NCI-H2196 (cell line): ENCODE results near the gene GABRB1.

ENCODE experiments used
- DNase-seq: peaks from one replicate; lab custom pipeline; 2025; ENCODE audit not compliant: unreplicated experiment; lab: John Stamatoyannopoulos, UW

Gene GABRB1

DNA sequence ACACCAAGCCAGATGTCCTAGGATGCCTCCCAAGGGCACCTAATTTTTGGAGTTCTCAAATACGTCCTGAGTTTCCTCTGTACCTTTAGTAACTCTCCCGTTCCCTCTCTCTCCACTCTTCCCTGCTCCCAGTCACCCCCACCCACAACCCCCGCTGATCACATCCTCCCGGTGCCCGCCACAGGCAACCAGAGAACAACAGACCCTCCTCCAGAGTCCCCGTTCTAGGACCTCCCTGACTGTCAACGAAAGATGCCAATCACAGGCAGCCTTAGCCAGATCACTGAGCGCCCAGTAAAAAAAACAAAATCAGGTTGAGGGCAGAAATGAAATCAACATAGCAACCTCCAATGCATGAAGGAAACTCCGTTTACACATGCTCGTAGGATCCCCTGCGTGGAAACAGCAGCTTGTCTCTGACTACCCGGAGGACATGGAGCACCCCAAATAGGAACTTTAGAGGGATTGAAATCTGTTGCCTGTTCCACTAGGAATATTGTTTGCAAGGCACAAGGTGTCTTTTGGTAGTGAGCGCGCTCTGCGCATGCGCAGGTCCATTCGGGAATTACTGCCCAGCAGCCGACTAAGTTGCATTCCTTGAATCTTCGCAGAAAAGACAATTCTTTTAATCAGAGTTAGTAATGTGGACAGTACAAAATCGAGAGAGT is at the start of gene GABRB1:
GABRB1 (plus strand) TSS at position 557 of the 668 bp plus-strand sequence.
- no peak for DNase-seq

DNA sequence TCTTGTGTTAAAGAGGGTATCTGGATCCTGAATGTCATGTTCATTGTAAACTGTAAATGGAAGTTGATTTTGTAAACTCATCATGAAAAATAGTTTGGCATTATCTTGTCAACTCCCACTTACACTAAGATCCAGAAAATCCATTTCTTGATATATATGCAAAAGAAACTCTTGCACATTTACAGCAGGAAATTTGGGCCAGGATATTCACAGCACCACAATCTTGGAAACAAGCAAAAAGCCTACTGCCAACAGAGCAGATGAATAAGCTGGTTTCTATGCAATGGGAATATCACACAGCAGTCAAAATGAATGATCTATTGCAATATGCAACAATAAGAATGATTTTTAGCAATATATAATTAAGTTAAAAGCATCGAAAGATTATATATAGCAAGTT is 46.6 kb upstream of the GABRB1 start:
- DNase-seq = no peak

DNA sequence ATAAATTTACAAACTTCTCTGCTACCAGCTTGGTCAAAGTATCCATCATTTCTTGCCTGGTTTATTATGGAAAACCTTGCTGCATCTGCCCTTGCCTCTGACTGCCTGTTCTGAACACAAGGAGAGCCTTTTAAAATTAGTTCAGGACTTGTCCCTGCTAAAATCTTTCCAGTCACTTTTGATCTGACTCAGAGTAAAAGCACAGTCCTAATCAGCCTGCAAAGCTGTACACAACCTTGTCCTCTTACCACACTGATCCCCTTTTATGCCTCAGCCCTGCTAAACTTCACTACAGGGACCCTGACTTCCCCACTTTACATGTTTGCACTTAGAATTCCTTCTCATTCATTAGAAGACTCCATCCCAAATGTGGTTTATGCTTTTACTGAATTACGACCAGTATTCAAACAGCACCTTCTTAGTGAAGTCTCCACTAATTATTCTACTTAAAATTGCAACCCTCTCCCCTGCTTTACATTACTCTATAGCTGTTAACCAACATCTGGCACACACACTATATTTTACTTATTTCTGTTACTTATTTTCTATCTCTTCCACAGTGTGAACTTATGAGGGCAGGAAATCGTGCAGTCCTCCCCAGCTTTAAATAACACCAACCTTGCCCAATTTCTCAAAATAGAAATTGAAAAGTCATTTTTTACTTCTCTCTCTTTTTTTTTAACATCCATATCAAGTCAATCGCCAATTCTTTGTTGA is 44.3 kb upstream of the GABRB1 start:
- no peak for DNase-seq

DNA sequence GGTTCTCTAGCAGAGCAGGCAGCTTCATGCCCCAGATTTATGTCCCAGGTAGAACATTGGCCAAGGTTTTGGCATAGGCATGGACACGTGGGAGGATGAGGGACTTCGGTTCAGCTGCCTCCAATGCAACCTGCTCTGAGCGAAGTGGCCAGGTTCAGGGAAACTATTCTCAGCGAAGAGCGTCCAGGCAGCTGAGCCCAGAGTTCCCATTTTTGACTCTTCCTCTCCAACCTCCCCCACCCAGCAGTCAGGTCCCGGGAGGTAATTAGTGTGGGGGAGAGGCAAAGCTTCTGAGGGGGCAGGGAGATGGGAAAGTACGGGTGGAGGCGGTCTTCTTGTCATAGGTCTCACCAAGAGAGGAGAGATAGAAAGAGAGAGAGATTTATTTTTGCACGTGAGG is 39.0 kb upstream of the GABRB1 start:
- no peak for DNase-seq

DNA sequence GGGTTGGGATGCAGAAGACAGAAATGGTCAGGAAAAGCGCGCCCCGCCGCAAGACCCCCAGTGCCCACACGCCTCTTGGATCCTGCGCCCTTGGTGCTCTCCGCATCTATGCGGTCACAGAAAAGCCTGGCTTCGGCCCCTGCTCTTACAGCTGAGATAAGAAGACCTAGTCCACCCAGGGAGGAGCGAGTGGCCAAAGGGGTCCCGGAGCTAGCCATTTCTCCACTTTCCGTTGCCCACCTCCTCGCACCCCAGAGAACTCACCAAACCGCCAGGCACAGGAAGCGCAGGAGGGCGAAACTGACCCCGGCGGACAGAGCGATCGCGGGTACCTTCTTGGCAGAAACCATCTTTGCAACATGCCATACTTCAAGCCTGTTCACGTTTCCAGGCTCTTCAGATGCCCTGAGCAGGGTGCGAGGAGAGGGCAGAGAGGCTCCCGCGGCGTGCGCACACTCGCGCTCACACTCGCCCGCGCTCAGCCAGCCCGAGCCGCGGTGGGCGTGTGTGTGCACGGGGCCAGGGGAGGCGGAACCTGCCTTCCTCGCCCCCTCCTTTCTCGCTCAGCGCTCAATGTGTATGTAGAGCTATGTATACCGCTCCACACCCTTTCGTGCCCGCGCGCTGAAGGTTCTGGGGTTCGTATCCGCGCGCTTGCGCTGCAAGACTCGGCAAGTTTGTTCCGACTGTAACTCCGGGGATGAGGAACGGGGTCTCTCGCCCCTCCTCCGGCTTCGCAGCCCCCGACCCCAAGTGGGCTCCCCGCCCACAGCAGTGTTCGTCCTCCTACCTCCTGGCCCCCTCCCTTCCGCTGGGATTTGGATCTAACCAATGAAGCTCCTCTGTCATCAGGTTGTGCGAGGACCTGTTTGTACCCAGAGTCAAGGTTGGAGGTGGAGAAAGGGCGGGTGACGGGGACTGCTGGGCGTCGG is 38.0 kb upstream of the GABRB1 start, which contains the start of gene GABRA4:
GABRA4 (minus strand) TSS at position 507 of the 932 bp plus-strand sequence; CDS start at position 350, 157 bp downstream.
- DNase-seq = no peak

DNA sequence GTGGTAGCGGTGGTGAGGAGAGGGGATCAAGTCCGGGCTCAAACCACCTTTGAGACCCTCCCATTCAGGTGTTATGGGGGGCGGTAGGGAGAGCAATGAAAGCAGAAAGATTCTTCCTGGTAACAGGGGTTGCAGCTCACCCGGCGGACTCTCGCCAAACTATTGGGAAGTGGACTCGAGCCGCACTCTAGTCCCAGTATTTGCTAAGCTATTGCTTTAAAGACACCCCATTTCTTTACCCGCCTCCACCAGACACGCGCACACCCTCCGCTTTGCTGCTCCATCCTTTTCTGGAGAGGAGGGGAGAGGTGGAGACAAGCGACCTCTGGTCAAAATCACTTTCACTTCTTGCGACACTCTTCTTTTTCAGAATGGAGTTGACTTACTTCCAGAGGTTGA is 37.4 kb upstream of the GABRB1 start:
- DNase-seq = no peak

DNA sequence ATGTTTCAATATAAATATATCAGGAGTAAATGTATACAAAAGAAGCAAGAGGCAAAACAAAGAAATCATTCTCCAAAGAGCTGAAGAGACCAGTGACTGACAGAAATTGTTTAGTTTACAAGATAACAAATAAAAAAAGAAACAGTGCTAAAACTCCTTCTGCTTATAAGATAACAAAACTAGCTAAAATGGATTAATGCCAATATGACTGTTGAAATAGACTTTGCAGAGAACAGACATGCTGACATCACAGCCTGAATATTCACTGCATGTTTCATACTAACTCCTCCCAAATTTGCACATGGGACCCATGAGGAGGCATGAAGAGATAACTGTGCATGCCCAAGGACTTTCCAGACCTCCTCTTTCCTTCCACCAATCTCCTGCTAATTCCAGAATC is 31.8 kb upstream of the GABRB1 start:
- DNase-seq = no peak

DNA sequence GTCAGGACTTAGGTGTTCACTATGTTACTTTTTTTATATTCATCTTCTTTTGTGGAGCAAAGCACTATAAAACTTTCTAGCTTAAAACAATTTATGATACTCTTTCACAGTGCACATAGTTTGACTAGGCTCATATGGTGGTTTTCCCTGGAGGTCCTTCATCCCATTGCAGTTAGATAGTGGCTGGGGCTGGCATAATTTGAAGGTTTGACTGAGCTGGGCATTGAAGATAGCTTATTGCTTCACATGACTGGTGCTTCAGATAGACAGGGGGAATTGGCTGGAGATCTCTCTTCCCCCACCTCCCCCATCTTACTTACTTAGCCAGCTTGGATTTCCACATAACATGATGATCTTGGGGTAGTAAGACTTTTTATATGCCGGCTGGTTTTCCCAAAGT is 31.0 kb upstream of the GABRB1 start:
- DNase-seq = no peak

DNA sequence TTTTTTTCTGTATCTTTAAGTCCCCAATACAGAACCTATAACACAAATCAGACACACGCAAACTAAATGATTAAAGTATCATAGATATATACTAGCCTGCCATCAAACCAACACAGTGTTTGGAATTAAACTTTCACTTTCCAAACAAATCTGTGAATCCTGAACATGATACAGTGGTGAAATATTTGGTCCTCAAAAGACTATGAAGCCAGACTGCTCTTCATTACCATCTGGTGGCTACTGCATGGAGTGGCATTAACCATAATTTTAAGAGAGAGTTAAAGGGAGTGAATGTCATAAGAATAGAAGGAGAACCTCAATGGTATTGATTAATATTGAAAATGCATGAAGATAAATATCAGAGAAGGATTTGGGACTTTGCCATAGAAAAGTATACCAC is 28.8 kb upstream of the GABRB1 start:
- DNase-seq = no peak

DNA sequence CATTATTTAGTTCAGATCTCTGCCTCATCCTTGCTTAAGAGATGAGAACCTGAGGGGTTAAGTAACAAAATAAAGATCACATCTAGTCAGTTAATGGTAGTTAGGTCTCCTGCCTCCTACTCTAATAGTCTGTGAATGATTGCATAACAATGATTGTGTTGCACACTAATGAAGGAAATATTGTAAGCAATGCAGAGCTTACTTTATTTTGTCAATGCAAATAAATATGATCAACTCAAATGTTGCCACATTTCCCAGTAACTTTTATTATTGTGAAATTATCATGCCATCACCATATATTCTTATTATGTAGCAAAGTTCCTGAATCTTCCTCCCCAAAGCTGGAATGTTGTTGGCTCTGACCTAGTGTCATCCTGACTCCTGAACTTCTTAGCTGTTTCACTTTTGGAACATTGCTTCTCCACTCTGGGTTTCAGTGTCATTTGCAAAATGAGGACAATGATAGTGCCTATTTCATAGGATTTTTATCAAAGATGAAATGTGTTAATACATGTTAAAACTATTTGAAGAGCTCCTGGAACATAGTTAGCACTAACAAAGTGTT is 20.9 kb upstream of the GABRB1 start:
- no peak for DNase-seq

DNA sequence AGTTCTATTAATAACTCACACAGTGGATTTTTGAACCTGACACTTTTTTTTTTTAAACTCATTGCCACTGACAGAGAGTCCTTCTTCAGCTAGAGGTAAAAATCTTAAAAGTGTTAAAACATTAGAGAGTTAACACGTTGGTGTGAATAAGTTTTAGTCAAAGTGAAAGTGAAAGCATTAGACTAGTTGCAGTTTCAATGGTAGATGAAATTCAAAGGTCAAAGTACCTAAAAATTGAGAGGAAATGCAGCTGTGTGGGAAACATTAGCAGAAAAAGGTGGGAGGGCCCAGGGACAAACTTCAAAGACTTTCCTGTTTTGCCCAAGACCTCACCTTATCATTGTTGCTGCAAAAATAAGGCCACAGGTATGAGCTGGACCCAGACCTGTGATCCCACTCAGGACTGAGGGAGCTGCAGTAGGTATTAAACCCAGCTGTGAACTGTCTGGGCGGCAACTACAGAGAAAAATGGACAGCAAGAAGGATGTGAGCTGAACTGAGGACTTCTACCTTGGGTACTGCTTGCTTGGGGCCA is 20.4 kb upstream of the GABRB1 start:
- DNase-seq = no peak

DNA sequence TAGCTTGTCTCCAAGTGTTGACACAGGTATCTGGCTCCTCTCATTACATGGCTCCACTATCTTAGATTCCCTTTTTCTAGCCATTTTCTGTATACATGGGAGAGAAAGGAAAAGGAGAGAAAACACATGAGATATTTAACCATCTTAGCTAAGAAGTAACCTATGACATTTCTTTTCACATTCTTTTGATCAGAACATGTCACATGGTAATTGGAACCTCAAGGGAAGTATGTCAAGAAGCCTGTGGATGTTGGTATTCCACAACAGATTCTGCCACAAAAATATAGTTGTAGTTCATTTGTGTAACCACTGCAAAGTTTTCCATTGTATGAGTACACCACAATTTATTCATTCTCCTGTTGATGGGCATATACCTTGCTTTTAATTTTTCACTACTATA is 18.7 kb upstream of the GABRB1 start:
- DNase-seq = no peak

DNA sequence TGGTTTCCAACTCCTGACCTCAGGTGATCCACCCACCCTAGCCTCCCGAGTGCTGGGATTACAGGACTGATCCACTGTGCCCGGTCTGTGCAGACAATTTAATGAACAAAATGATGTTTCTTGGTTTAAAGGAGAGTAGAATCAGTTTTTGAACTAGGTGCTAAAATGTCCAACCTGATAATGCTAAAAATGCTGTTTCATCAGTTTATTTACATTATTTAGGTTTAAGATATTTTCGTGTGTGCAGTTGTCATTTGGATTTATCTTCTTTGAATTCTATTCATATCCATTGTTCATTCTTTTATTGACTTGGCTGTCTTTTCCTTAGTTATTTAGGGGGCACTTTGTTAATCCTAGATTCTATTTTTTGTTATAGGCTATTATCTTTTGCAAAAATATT is 18.0 kb upstream of the GABRB1 start:
- DNase-seq = no peak

DNA sequence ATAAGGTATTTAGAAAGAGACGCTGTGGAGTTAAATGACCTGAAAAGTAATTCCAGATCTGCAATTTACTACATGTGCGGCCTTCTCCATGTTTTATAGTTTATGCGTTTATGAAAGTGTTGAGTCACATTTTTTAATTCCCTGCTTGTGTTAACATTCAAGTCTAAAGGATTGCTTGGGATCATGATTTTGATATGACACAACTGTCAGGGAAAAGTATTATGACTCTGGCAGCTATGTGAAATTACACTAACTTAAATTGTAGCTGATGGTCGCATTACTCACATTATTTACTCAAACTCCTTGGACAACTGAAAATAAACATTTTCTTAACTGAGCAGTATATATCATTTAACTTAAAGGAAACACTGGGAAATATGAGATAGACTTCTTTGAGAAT is 14.3 kb upstream of the GABRB1 start:
- no peak for DNase-seq

DNA sequence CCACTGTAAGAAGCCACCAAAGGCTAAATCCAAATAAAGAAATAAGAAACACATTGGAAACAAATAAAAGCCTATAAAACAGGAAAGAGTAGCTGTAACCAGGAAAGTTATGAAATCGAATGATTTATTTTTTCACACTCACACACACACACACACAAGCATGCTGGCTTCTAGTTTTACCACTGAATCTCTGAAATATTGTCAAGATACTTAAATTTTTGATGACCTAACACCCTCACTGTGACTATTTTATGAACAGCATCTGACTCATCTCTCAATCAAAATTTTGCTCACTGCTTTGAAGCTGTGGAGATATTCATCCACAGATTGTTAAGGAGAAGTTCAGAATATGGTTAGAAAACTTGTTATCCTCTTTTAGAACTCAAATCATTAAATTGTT is 13.9 kb upstream of the GABRB1 start:
- DNase-seq = no peak

DNA sequence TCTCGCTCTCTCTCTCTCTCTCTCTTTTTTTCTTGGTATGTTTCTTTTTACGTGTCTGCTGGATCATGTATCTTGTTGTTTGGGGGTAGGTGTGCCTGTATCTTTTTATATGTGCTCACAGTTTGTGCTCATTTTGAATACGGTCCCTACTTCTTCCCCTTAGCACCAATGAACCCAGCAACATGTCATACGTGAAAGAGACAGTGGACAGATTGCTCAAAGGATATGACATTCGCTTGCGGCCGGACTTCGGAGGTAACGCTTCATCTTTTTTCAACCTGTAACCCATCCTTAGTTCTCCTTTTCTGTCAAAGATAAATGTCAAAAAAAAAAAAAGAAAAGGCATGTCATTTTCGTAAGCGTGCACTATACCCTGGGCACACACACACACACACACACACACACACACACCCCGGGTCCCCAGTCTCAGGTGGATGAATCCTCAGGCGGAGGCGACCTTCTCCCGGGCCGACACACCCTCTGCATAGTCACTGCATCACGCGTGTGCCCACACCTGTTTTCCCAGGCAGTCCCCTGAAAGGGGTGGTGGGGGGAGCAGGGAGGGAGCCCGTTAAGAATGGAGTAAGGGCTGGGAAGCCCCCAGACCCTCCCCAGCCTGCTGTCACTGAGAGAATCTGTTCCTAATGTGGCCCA is 511 bp downstream of the GABRB1 start:
- DNase-seq = no peak

DNA sequence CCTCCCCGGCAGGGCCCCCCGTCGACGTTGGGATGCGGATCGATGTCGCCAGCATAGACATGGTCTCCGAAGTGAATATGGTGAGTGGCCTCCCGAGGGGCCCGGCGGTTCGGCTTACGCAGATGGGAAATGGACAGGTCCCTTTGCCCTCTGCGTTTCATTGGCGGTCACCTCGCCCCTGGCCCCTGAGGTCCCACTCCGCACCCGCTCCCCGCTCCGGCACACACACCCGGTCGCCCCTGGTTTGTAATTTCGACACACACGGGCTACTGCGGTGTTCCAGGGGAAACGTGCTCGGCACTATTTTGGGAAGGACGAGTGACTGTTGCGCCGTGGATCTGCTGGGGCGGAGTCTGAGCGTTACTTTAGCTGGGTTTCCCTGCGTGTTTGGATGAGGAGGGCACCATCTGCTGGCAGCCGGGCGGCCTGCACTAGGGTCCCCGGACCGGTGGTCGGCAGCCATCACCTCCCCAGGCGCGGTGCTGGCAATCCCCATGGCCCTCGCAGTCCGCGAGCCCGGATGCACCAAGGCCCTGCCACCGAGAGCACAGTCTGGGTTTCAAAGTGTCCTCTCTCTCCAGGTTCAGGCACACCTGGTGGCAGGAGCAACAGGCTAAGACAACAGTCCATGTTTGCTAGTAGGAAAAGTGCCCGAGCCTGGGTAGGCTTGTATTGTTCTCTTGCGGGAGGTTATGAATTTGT is 1.2 kb downstream of the GABRB1 start:
- no peak for DNase-seq

DNA sequence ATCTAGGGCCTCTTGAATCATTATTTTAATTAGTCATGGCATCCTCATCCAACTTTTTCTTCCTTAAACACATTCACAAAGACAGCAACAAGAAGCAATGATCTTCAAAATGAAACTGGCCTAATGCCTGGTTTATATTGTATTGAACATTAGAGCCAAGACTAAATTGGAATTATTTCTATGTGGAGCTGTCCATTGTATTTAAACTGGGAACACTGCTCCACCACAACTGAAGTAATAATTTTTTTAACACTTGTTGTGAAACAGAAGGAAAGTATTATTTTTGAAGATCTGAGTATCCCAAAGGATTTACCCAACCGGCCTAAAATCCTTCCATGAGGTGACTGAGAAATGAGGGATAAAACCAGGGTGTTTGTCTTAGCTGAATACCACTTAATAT is 6.9 kb downstream of the GABRB1 start:
- no peak for DNase-seq

DNA sequence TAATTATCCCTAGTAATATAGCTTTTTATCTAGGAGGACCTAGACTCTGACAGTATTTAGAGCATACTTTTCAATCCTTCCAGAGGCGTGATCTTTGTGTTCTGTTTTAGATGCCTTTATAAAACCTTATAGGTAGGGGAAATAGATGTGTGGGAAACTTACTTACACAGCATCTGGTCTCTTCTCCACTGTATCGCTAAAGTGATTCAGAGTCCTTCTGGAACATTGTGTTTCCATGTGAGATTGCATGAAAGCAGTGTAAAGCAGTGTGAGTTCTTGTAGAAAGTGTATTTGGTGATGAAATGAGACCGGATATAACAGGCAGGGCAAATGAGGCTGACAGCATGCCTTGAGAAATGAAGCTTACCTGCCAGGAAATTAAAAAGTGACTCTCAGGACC is 9.5 kb downstream of the GABRB1 start:
- no peak for DNase-seq

DNA sequence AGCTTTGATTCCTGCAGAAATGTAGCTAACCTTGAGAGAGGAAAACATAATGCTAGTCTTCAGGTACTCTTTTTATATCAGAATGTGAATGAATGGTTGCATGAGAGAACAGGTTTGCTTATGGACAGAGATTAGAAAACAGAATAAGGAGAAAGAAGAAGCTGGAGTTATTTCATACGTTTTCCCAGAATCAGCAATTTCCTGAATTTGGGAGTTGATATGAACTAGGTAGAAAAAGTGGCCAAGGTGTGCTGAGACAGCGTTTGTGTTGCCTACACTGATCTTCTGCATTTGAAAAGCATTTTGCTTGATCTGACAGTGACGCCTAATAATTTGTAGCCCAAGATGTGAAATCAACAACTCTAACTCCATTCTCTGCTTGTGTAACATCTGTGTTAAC is 12.5 kb downstream of the GABRB1 start:
- DNase-seq = no peak
